Measurements from ENCODE around the gene CYP1A1. TPM values are rescaled to one million over a fixed set of nuclear protein-coding genes. Genes with fewer than 3 reads are reported as not detected.

CYP1A1 gene
- total RNA-seq = under 1 TPM in 1 of 3 donors, not detected in 2; 0.33 TPM
- not detected for total RNA-seq (2013)

DNA sequence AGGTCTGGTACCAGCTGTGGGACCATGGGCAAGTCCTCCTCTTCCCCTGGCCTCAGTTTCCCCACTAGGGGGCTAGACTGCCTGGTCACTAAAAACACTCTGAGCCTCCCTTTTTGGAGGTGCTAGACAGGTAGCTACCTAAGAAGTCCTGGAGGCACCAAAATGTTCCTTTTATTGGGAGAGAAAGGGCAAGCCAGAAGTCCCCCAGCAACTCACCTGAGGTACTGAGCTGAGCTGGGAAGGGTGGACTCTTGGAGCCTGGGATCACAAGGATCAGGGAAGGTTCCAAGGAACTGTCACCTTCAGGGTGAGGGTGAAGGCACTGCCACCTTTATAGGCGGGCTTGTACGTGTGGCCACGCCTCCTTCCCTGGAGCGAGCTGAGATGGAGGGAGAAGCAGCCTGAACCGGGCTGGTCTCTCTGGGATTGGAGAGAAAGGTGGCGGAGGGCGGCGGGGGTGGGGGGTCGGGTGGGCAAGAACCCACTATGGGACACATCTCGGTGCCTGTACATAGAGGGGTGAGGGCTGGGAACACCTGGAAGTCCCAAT, at the start of gene CYP1A1:
Gene CYP1A1, minus strand, starts transcription at position 304 of the 550 bp plus-strand sequence. CDS start 2,431 bp downstream, outside the sequence.
- Mint-ChIP-seq H3K4me1 (peaks cover 6 to 13% of the 10 kb centered on the region in 2 donors), H3K9me3 (no peaks in the 10 kb centered on the region), H3K27me3 (ENCODE audit: low read depth in 2 of 2) (peaks cover 12 to 14% of the 10 kb centered on the region in 2 donors), H3K36me3 (no peaks in the 10 kb centered on the region), H3K4me3 (peak within 1 kb of the TSS; percentile 83), H3K27ac (no peak within 1 kb of the TSS)
- TF ChIP-seq, protein P1, sequence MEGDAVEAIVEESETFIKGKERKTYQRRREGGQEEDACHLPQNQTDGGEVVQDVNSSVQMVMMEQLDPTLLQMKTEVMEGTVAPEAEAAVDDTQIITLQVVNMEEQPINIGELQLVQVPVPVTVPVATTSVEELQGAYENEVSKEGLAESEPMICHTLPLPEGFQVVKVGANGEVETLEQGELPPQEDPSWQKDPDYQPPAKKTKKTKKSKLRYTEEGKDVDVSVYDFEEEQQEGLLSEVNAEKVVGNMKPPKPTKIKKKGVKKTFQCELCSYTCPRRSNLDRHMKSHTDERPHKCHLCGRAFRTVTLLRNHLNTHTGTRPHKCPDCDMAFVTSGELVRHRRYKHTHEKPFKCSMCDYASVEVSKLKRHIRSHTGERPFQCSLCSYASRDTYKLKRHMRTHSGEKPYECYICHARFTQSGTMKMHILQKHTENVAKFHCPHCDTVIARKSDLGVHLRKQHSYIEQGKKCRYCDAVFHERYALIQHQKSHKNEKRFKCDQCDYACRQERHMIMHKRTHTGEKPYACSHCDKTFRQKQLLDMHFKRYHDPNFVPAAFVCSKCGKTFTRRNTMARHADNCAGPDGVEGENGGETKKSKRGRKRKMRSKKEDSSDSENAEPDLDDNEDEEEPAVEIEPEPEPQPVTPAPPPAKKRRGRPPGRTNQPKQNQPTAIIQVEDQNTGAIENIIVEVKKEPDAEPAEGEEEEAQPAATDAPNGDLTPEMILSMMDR (IDR thresholded peaks at IDR 0.05) = no peak
- no peak for ATAC-seq
- H3K36me3 ChIP-seq (ENCODE audit: control insufficient read depth, insufficient read depth, low read length) = no peaks in the 10 kb centered on the region
- H3K27me3 ChIP-seq (ENCODE audit: control insufficient read depth, insufficient read depth, low read length) = peaks cover 7% of the 10 kb centered on the region
- no peak within 1 kb of the TSS for H3K27ac ChIP-seq (ENCODE audit: low read length)
- H3K4me1 ChIP-seq (ENCODE audit: control insufficient read depth, insufficient read depth, low read length) = peaks cover 18% of the 10 kb centered on the region
- intact Hi-C loops (cut with micrococcal nuclease) = no loop called here
- peak within 1 kb of the TSS; percentile 44 for H3K4me3 ChIP-seq (ENCODE audit: low read length)
- WGBS (ENCODE audit: insufficient coverage) = 3% methylated on average over 5 of the region's 10 CpGs
- DNase-seq = peak in 1 of 2 donors; percentile 54
- no peaks in the 10 kb centered on the region for H3K9me3 ChIP-seq (ENCODE audit: control insufficient read depth, insufficient read depth, low read length)

DNA sequence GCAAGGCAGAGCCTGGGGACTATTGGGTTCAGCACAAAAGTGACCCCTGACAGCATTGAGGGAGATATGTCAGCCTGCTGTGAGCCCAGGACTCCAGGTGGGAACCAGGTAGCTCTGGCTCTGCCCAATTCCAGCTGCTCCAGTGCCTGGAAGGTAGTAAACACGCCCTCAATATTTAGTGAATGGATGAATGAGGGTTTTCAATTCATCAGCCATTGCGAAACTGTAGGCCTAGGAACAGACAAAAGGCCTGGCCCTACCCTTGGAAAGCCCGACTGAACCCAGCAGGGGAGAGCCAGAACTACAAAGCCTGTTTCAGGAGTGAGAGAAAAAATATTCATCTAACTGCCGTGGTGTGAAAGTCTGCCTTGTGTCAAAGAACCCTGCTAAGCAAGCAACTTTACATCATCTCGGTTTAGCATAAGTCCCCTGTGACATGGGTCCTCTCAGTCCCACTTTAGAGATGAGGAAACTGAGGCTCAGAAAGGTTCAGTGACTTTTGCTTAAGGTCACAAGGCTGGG, 48.5 kb upstream of the CYP1A1 start:
- ATAC-seq = no peak
- DNase-seq = no peak
- 88% methylated on average over 5 of the region's 5 CpGs for WGBS (ENCODE audit: insufficient coverage)
- H3K27me3 Mint-ChIP-seq (ENCODE audit: low read depth in 2 of 2) = peaks cover 4 to 5% of the 10 kb centered on the region in 2 donors
- no peak overlapping the region for H3K4me3 ChIP-seq (ENCODE audit: low read length)
- no peaks in the 10 kb centered on the region for H3K9me3 ChIP-seq (ENCODE audit: control insufficient read depth, insufficient read depth, low read length)
- H3K4me1 Mint-ChIP-seq = peaks cover 25 to 38% of the 10 kb centered on the region in 2 donors
- TF ChIP-seq, protein P1 (IDR thresholded peaks at IDR 0.05) = no peak
- H3K36me3 ChIP-seq (ENCODE audit: control insufficient read depth, insufficient read depth, low read length) = no peaks in the 10 kb centered on the region
- intact Hi-C loops (cut with micrococcal nuclease) = no loop called here
- H3K36me3 Mint-ChIP-seq = no peaks in the 10 kb centered on the region
- H3K4me3 Mint-ChIP-seq = no peak overlapping the region
- H3K27ac Mint-ChIP-seq = peak overlapping the region in 1 of 2 donors; percentile 27
- no peaks in the 10 kb centered on the region for H3K27me3 ChIP-seq (ENCODE audit: control insufficient read depth, insufficient read depth, low read length)
- H3K27ac ChIP-seq (ENCODE audit: low read length) = no peak overlapping the region
- no peaks in the 10 kb centered on the region for H3K9me3 Mint-ChIP-seq
- H3K4me1 ChIP-seq (ENCODE audit: control insufficient read depth, insufficient read depth, low read length) = peaks cover 65% of the 10 kb centered on the region

DNA sequence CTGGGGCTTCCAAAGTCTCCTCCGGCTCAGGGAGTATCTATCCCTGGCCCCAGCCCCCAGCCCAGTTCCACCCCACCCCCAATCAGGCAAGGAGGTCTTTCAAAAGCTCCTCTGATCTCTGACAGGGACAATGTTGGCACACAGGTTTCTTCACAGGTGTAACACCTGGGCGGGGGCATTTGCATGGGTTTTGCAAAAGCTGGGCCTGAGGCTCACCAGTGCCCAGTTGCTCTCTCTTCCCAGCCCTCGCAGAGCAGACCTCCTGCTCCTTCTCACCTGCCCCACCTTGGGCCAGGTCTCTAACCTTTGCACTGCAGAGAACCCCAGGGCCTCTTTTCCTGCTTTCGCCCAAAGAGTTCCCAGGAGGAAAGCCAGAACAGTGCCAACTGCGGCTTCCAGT, 48.0 kb upstream of the CYP1A1 start:
- H3K4me1 Mint-ChIP-seq = peaks cover 23 to 37% of the 10 kb centered on the region in 2 donors
- H3K4me3 Mint-ChIP-seq = no peak overlapping the region
- no peaks in the 10 kb centered on the region for H3K36me3 Mint-ChIP-seq

More for the DNA sequence above, 48.0 kb upstream of the CYP1A1 start:
- DNase-seq (no peak), ATAC-seq (no peak)
- Histone ChIP-seq H3K9me3 (ENCODE audit: control insufficient read depth, insufficient read depth, low read length) (no peaks in the 10 kb centered on the region), H3K36me3 (ENCODE audit: control insufficient read depth, insufficient read depth, low read length) (no peaks in the 10 kb centered on the region), H3K4me1 (ENCODE audit: control insufficient read depth, insufficient read depth, low read length) (peaks cover 63% of the 10 kb centered on the region), H3K27me3 (ENCODE audit: control insufficient read depth, insufficient read depth, low read length) (no peaks in the 10 kb centered on the region), H3K27ac (ENCODE audit: low read length) (no peak overlapping the region), H3K4me3 (ENCODE audit: low read length) (no peak overlapping the region)
- Mint-ChIP-seq H3K9me3 (no peaks in the 10 kb centered on the region), H3K27ac (peak overlapping the region in 1 of 2 donors; percentile 27), H3K27me3 (ENCODE audit: low read depth in 2 of 2) (peaks cover 7% of the 10 kb centered on the region in 2 donors)
- TF ChIP-seq, protein P1 (IDR thresholded peaks at IDR 0.05) = no peak
- WGBS (ENCODE audit: insufficient coverage) = 97% methylated on average over 5 of the region's 5 CpGs
- intact Hi-C loops (cut with micrococcal nuclease) = no loop called here

Data from natural killer cell (primary cell).